GM23338 (cell line): ENCODE measurements around the gene HMCN2. TPM values are rescaled to one million over a fixed set of nuclear protein-coding genes. Genes with fewer than 3 reads are reported as not detected.

Experiments used
- ATAC-seq: fragments of 200-7000 bp; cut with Tn5 transposase; 3 replicates; pipeline ENCODE4 v1.9.1; 2020
- DNase-seq: peaks from one replicate; pipeline ENCODE4 v3.0.0-alpha.2; 2015; ENCODE audit warnings: low spot score
- H2AFZ ChIP-seq: fragments of 200-600 bp; sonication (generic); 2 replicates; pipeline ENCODE4 v1.8.0; 2016; ENCODE audit warnings: antibody characterized with exemption, mild to moderate bottlenecking, moderate library complexity
- H3F3A ChIP-seq: fragments of 200-600 bp; sonication (generic); replicated peaks from 2 replicates; pipeline ENCODE4 v1.8.0; 2017; ENCODE audit warnings: antibody characterized with exemption, mixed run types, low read depth
- H3K27ac ChIP-seq: fragments of 200-600 bp; sonication (generic); 2 replicates; pipeline ENCODE4 v1.6.1; 2016; ENCODE audit warnings: low read depth
- H3K27me3 ChIP-seq: fragments of 200-600 bp; sonication (generic); 2 replicates; pipeline ENCODE4 v1.8.0; 2016; ENCODE audit warnings: mild to moderate bottlenecking, mixed run types, moderate library complexity; ENCODE audit not compliant: insufficient read depth
- H3K36me3 ChIP-seq: fragments of 200-600 bp; sonication (generic); 2 replicates; pipeline ENCODE4 v1.8.0; 2016; ENCODE audit warnings: mild to moderate bottlenecking; ENCODE audit not compliant: insufficient read depth
- H3K4me1 ChIP-seq: fragments of 200-600 bp; sonication (generic); 2 replicates; pipeline ENCODE4 v1.8.0; 2016; ENCODE audit warnings: mild to moderate bottlenecking, moderate library complexity; ENCODE audit not compliant: insufficient read depth
- H3K4me2 ChIP-seq: fragments of 200-600 bp; sonication (generic); 2 replicates; pipeline ENCODE4 v1.7.1; 2017; ENCODE audit warnings: mixed run types
- H3K4me3 ChIP-seq: fragments of 200-600 bp; sonication (generic); 2 replicates; pipeline ENCODE4 v1.6.1; 2016; ENCODE audit warnings: mixed run types
- H3K79me2 ChIP-seq: fragments of 200-600 bp; sonication (generic); replicated peaks from 2 replicates; pipeline ENCODE4 v1.8.0; 2017; ENCODE audit warnings: mild to moderate bottlenecking; ENCODE audit not compliant: insufficient read depth
- H3K9me2 ChIP-seq: fragments of 200-600 bp; sonication (generic); 2 replicates; pipeline ENCODE4 v1.8.0; 2017; ENCODE audit not compliant: insufficient read depth
- H4K20me1 ChIP-seq: fragments of 200-600 bp; sonication (generic); replicated peaks from 2 replicates; pipeline ENCODE4 v1.8.0; 2017; ENCODE audit warnings: mild to moderate bottlenecking; ENCODE audit not compliant: insufficient read depth
- H3K27ac Mint-ChIP-seq: 2 replicates; pipeline ENCODE4 v1.8.0; 2020; ENCODE audit warnings: inconsistent platforms, mild to moderate bottlenecking, moderate library complexity, mixed read lengths
- H3K27me3 Mint-ChIP-seq: 3 replicates; pipeline ENCODE4 v1.8.0; 2022; ENCODE audit warnings: low read depth, mild to moderate bottlenecking, moderate library complexity, mixed read lengths, inconsistent platforms; ENCODE audit not compliant: insufficient read depth, poor library complexity
- H3K36me3 Mint-ChIP-seq: 3 replicates; pipeline ENCODE4 v1.8.0; 2021; ENCODE audit warnings: low read depth, mild to moderate bottlenecking, inconsistent platforms, moderate library complexity, mixed read lengths
- H3K4me1 Mint-ChIP-seq: 3 replicates; pipeline ENCODE4 v1.8.0; 2020; ENCODE audit warnings: mild to moderate bottlenecking, inconsistent platforms, mixed read lengths
- H3K4me3 Mint-ChIP-seq: 3 replicates; pipeline ENCODE4 v1.8.0; 2021; ENCODE audit warnings: moderate library complexity, mild to moderate bottlenecking, inconsistent platforms, mixed read lengths
- H3K9me3 Mint-ChIP-seq: 3 replicates; pipeline ENCODE4 v1.8.0; 2020; ENCODE audit warnings: moderate library complexity, mild to moderate bottlenecking, inconsistent platforms, mixed read lengths
- EZH2 ChIP-seq: fragments of 200-600 bp; sonication (generic); IDR thresholded peaks from one replicate; pipeline ENCODE4 v1.8.0; 2017; ENCODE audit warnings: antibody characterized with exemption, mild to moderate bottlenecking, low read depth; ENCODE audit not compliant: unreplicated experiment
- EZH2phosphoT487 ChIP-seq: fragments of 200-600 bp; sonication (generic); IDR thresholded peaks from one replicate; pipeline ENCODE4 v1.8.1; 2018; ENCODE audit warnings: antibody characterized with exemption; ENCODE audit not compliant: unreplicated experiment
- POLR2AphosphoS5 ChIP-seq: IDR thresholded peaks from 2 replicates; pipeline ENCODE4 v1.6.1; 2016; ENCODE audit warnings: antibody characterized with exemption, low read depth
- STAT1 ChIP-seq: IDR thresholded peaks from one replicate; pipeline ENCODE4 v1.6.1; 2016; ENCODE audit warnings: antibody characterized with exemption; ENCODE audit not compliant: unreplicated experiment
- polyA plus RNA-seq: library from polyadenylated mRNA; unstranded; fragments of >200 nt; fragmentation: Nextera tagmentation; extraction: Ambion mirVana; gene quantifications from 2 replicates; pipeline ENCODE4 v1.2.1, GENCODE V29; 2016
- total RNA-seq: library from RNA; depleted of rRNA; stranded (reverse); fragments of >200 nt; shearing (Covaris generic); gene quantifications from 2 replicates; pipeline ENCODE4 v1.2.3, GENCODE V29; 2014
- TF ChIP-seq, protein P1 (sequence below), 2 experiments: fragments of 200-600 bp in 1 of 2; sonication (generic) in 1 of 2; conservative IDR thresholded peaks; 2 replicates each; pipeline versions ENCODE4 v1.5.1 to v1.6.1; 2016 to 2017; ENCODE audit warnings: antibody characterized with exemption in 2 of 2, low read depth in 2 of 2, mild to moderate bottlenecking in 2 of 2, moderate library complexity in 1 of 2
- TF ChIP-seq, protein P2 (sequence below): IDR thresholded peaks from one replicate; pipeline ENCODE4 v1.6.1; 2018; ENCODE audit warnings: antibody characterized with exemption; ENCODE audit not compliant: unreplicated experiment
- TF ChIP-seq, protein P3 (sequence below): fragments of 250-450 bp; sonication (Bioruptor Pico); IDR thresholded peaks from 2 replicates; pipeline ENCODE4 v1.5.0; 2020; ENCODE audit warnings: mild to moderate bottlenecking, moderate library complexity
- TF ChIP-seq, protein P4 (sequence below): IDR thresholded peaks from 2 replicates; pipeline ENCODE4 v1.6.1; 2016; ENCODE audit warnings: antibody characterized with exemption

HMCN2 gene
- total and polyA plus RNA-seq, 2 experiments from 2014 or later = 1.3 to 4.7 TPM

DNA sequence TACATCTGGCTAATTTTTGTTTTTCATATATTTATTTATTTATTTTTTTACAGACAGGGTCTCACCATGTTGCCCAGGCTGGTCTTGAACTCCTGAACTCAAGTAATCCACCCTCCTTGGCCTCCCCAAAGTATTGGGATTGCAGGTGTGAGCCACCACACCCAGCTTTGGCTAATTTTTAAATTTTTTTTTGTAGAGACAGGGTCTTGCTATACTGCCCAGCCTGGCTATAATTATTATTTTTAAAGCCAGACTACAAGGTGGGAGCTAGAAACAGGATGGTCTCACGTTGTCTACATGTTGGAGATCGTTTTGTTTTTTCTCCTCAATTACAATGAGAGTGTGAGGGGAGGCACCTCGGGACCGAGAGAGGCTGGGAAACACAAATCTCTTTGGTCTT is 203.0 kb downstream of the HMCN2 start:
- no peak overlapping the region for H3K4me2 ChIP-seq
- H3K9me2 ChIP-seq = no peaks in the 10 kb centered on the region
- H3K4me1 ChIP-seq = peaks cover 12% of the 10 kb centered on the region
- H3K27ac ChIP-seq = no peak overlapping the region
- no peak for ATAC-seq
- H3K9me3 Mint-ChIP-seq = no peaks in the 10 kb centered on the region
- no peaks in the 10 kb centered on the region for H3K79me2 ChIP-seq
- H4K20me1 ChIP-seq = no peaks in the 10 kb centered on the region
- H3K36me3 ChIP-seq = no peaks in the 10 kb centered on the region
- peaks cover 23% of the 10 kb centered on the region for H3K36me3 Mint-ChIP-seq
- no peak overlapping the region for H2AFZ ChIP-seq
- no peak for DNase-seq
- no peak overlapping the region for H3K4me3 Mint-ChIP-seq
- no peaks in the 10 kb centered on the region for H3K27me3 ChIP-seq
- H3K27me3 Mint-ChIP-seq = peaks cover 8% of the 10 kb centered on the region
- no peak overlapping the region for H3K27ac Mint-ChIP-seq
- TF ChIP-seq, protein P1, sequence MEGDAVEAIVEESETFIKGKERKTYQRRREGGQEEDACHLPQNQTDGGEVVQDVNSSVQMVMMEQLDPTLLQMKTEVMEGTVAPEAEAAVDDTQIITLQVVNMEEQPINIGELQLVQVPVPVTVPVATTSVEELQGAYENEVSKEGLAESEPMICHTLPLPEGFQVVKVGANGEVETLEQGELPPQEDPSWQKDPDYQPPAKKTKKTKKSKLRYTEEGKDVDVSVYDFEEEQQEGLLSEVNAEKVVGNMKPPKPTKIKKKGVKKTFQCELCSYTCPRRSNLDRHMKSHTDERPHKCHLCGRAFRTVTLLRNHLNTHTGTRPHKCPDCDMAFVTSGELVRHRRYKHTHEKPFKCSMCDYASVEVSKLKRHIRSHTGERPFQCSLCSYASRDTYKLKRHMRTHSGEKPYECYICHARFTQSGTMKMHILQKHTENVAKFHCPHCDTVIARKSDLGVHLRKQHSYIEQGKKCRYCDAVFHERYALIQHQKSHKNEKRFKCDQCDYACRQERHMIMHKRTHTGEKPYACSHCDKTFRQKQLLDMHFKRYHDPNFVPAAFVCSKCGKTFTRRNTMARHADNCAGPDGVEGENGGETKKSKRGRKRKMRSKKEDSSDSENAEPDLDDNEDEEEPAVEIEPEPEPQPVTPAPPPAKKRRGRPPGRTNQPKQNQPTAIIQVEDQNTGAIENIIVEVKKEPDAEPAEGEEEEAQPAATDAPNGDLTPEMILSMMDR (conservative IDR thresholded peaks at IDR 0.05; ENCODE audit: low read depth in 2 of 2) = no peak
- TF ChIP-seq EZH2phosphoT487 (no peak), STAT1 (no peak), EZH2 (no peak), POLR2AphosphoS5 (no peak)
- TF ChIP-seq, protein P2, sequence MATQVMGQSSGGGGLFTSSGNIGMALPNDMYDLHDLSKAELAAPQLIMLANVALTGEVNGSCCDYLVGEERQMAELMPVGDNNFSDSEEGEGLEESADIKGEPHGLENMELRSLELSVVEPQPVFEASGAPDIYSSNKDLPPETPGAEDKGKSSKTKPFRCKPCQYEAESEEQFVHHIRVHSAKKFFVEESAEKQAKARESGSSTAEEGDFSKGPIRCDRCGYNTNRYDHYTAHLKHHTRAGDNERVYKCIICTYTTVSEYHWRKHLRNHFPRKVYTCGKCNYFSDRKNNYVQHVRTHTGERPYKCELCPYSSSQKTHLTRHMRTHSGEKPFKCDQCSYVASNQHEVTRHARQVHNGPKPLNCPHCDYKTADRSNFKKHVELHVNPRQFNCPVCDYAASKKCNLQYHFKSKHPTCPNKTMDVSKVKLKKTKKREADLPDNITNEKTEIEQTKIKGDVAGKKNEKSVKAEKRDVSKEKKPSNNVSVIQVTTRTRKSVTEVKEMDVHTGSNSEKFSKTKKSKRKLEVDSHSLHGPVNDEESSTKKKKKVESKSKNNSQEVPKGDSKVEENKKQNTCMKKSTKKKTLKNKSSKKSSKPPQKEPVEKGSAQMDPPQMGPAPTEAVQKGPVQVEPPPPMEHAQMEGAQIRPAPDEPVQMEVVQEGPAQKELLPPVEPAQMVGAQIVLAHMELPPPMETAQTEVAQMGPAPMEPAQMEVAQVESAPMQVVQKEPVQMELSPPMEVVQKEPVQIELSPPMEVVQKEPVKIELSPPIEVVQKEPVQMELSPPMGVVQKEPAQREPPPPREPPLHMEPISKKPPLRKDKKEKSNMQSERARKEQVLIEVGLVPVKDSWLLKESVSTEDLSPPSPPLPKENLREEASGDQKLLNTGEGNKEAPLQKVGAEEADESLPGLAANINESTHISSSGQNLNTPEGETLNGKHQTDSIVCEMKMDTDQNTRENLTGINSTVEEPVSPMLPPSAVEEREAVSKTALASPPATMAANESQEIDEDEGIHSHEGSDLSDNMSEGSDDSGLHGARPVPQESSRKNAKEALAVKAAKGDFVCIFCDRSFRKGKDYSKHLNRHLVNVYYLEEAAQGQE = no peak
- TF ChIP-seq, protein P3, sequence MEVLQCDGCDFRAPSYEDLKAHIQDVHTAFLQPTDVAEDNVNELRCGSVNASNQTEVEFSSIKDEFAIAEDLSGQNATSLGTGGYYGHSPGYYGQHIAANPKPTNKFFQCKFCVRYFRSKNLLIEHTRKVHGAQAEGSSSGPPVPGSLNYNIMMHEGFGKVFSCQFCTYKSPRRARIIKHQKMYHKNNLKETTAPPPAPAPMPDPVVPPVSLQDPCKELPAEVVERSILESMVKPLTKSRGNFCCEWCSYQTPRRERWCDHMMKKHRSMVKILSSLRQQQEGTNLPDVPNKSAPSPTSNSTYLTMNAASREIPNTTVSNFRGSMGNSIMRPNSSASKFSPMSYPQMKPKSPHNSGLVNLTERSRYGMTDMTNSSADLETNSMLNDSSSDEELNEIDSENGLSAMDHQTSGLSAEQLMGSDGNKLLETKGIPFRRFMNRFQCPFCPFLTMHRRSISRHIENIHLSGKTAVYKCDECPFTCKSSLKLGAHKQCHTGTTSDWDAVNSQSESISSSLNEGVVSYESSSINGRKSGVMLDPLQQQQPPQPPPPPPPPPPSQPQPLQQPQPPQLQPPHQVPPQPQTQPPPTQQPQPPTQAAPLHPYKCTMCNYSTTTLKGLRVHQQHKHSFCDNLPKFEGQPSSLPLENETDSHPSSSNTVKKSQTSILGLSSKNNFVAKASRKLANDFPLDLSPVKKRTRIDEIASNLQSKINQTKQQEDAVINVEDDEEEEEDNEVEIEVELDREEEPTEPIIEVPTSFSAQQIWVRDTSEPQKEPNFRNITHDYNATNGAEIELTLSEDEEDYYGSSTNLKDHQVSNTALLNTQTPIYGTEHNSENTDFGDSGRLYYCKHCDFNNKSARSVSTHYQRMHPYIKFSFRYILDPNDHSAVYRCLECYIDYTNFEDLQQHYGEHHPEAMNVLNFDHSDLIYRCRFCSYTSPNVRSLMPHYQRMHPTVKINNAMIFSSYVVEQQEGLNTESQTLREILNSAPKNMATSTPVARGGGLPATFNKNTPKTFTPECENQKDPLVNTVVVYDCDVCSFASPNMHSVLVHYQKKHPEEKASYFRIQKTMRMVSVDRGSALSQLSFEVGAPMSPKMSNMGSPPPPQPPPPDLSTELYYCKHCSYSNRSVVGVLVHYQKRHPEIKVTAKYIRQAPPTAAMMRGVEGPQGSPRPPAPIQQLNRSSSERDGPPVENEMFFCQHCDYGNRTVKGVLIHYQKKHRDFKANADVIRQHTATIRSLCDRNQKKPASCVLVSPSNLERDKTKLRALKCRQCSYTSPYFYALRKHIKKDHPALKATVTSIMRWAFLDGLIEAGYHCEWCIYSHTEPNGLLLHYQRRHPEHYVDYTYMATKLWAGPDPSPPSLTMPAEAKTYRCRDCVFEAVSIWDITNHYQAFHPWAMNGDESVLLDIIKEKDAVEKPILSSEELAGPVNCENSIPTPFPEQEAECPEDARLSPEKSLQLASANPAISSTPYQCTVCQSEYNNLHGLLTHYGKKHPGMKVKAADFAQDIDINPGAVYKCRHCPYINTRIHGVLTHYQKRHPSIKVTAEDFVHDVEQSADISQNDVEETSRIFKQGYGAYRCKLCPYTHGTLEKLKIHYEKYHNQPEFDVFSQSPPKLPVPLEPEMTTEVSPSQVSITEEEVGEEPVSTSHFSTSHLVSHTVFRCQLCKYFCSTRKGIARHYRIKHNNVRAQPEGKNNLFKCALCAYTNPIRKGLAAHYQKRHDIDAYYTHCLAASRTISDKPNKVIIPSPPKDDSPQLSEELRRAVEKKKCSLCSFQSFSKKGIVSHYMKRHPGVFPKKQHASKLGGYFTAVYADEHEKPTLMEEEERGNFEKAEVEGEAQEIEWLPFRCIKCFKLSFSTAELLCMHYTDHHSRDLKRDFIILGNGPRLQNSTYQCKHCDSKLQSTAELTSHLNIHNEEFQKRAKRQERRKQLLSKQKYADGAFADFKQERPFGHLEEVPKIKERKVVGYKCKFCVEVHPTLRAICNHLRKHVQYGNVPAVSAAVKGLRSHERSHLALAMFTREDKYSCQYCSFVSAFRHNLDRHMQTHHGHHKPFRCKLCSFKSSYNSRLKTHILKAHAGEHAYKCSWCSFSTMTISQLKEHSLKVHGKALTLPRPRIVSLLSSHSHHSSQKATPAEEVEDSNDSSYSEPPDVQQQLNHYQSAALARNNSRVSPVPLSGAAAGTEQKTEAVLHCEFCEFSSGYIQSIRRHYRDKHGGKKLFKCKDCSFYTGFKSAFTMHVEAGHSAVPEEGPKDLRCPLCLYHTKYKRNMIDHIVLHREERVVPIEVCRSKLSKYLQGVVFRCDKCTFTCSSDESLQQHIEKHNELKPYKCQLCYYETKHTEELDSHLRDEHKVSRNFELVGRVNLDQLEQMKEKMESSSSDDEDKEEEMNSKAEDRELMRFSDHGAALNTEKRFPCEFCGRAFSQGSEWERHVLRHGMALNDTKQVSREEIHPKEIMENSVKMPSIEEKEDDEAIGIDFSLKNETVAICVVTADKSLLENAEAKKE = no peak
- TF ChIP-seq, protein P4, sequence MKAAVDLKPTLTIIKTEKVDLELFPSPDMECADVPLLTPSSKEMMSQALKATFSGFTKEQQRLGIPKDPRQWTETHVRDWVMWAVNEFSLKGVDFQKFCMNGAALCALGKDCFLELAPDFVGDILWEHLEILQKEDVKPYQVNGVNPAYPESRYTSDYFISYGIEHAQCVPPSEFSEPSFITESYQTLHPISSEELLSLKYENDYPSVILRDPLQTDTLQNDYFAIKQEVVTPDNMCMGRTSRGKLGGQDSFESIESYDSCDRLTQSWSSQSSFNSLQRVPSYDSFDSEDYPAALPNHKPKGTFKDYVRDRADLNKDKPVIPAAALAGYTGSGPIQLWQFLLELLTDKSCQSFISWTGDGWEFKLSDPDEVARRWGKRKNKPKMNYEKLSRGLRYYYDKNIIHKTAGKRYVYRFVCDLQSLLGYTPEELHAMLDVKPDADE = no peak
- no peaks in the 10 kb centered on the region for H3F3A ChIP-seq
- H3K4me1 Mint-ChIP-seq = peaks cover 28% of the 10 kb centered on the region
- no peak overlapping the region for H3K4me3 ChIP-seq
